Peyer's patch (tissue), 4 donors: Measurements from ENCODE around the gene TOPBP1.

Experiments used
- POLR2A ChIP-seq, 2 donors: fragments of 450-650 bp; IDR thresholded peaks; one replicate each; pipeline ENCODE4 v1.5.1; 2017; ENCODE audit warnings: antibody characterized with exemption in 2 of 2, mild to moderate bottlenecking in 2 of 2, moderate library complexity in 2 of 2
- TF ChIP-seq, protein P1 (sequence below), 6 experiments: fragments of 450-650 bp in 4 of 6; fragments of 200-600 bp in 2 of 6; sonication (generic) in 1 of 6; IDR thresholded peaks; one replicate each; pipeline ENCODE4 v1.5.1; 2017 to 2019; ENCODE audit warnings: antibody characterized with exemption in 6 of 6, mild to moderate bottlenecking in 3 of 6, moderate library complexity in 1 of 6

GRCh38 chr3:133693821-133694220 lies 32.1 kb upstream of the TOPBP1 start:
- TF ChIP-seq, protein P1, sequence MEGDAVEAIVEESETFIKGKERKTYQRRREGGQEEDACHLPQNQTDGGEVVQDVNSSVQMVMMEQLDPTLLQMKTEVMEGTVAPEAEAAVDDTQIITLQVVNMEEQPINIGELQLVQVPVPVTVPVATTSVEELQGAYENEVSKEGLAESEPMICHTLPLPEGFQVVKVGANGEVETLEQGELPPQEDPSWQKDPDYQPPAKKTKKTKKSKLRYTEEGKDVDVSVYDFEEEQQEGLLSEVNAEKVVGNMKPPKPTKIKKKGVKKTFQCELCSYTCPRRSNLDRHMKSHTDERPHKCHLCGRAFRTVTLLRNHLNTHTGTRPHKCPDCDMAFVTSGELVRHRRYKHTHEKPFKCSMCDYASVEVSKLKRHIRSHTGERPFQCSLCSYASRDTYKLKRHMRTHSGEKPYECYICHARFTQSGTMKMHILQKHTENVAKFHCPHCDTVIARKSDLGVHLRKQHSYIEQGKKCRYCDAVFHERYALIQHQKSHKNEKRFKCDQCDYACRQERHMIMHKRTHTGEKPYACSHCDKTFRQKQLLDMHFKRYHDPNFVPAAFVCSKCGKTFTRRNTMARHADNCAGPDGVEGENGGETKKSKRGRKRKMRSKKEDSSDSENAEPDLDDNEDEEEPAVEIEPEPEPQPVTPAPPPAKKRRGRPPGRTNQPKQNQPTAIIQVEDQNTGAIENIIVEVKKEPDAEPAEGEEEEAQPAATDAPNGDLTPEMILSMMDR (IDR thresholded peaks at IDR 0.05), result no peak
- TF ChIP-seq POLR2A (IDR thresholded peaks at IDR 0.05), result no peak
